ENCODE results near the gene CTSD.
A peak's percentile ranks its signal among the peaks of the same experiment; 100 is the strongest.
"Not testable (repeated sequence)": the region's sequence is repeated elsewhere in the genome, so short reads cannot be mapped to it uniquely, and the experiment has no call there.

CTSD gene

GRCh38 chr11:1770061-1770460 is 6.3 kb upstream of the CTSD start:
- Histone ChIP-seq H3K4me2 (peak overlapping the region in 8 of 11 experiments; percentile 28 to 89 (median 85); a peak in 15 of 22 replicates), H3K4me1 (peaks cover 32 to 95% (median 70%) of the 10 kb centered on the region in 10 experiments), H3K27ac (peak overlapping the region in 7 of 11 experiments; percentile 1 to 86 (median 79); a peak in 11 of 22 replicates), H3K4me3 (no peak overlapping the region), H4K20me1 (no peaks in the 10 kb centered on the region), H3K36me3 (no peaks in the 10 kb centered on the region), H3K9ac (peak overlapping the region in 2 of 11 experiments; percentile 36 to 70; a peak in 2 of 22 replicates), H3K27me3 (no peaks in the 10 kb centered on the region), H3K9me3 (replicated peaks in 1 of 11) (peaks cover 0 to 11% (median 6%) of the 10 kb centered on the region in 11 experiments; a peak in 13 of 22 replicates)
- TF ChIP-seq Cebpa-rat (IDR thresholded peaks at IDR 0.05): no peak

- H3K27ac ChIP-seq: peak overlapping the region in 5 of 11 experiments; percentile 9 to 86 (median 79); a peak in 10 of 22 replicates
- H4K20me1 ChIP-seq; H3K4me3 ChIP-seq; H3K36me3 ChIP-seq; H3K27me3 ChIP-seq; H3K9me3 ChIP-seq (replicated peaks in 1 of 11): not testable (repeated sequence)
- H3K4me1 ChIP-seq: peaks cover 35 to 91% (median 70%) of the 10 kb centered on the region in 10 experiments
- peak overlapping the region in 7 of 11 experiments; percentile 78 to 89 (median 86); a peak in 12 of 22 replicates for H3K4me2 ChIP-seq
- peak overlapping the region in 1 of 11 experiments; percentile 36; a peak in 1 of 22 replicates for H3K9ac ChIP-seq
These were observed 5.7 kb upstream of the CTSD start for GRCh38 chr11:1769304-1769936.

DNA sequence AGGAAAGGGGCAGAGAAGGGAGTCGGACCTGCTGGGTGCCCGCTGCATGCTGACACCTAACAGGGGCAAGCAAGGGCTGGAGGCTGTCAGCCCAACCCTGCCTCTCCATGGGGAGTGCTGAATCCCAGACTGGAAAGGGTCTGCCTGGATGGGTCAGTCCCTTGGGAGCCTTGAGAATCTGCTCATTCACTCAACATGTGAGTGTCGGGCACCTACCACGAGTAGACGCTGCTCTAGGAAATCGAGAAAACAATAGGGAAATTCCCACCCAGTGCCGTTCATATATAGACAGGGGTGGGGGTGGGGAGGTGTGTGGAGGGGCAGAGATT is 4.4 kb upstream of the CTSD start:
- H3K27ac ChIP-seq: peak overlapping the region in 6 of 11 experiments; percentile 11 to 57 (median 35); a peak in 7 of 22 replicates
- H3K9ac ChIP-seq: peak overlapping the region in 8 of 11 experiments; percentile 20 to 52 (median 32); a peak in 6 of 22 replicates

DNA sequence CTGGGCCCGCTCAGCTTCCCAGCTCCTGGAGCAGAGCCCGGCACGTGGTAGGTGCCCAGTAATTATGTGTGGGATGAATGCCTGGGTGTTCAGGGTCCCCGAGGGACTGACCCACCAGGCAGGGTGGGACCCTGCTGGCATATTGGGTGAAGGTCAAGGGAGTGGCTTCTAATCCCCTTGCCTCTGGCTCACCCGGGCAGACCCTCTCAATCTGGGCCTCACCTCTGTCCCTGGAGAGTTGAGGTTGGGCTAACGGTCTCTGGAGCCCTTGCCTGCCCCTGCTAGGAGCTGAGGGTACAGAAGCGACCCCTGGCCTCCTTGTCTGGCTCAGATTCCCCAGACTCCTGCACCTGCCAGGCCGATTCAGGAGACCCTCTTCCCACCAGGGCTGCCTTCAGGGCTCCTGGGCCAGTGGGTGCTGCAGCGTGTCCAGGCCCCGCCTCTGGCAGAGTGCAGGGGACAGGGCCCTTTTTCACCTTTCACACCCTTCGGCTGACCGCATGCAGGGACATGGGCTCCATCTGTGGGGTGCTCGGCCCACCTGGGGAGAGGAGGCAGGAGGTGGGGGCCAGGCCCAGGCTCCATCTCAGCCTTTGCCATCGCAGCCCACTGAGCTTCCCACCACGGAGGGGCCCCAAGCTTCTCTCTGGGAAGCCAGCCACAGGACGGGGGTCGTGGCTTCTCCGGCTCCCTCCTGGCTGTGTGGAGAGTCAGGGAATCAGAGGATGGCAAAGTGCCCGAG is 3.8 kb upstream of the CTSD start:
- peak overlapping the region; percentile 54 to 89 (median 67) for H3K4me2 ChIP-seq
- peaks cover 0 to 7% (median 0%) of the 10 kb centered on the region in 11 experiments; a peak in 5 of 22 replicates for H4K20me1 ChIP-seq
- peaks cover 42 to 80% (median 63%) of the 10 kb centered on the region in 10 experiments for H3K4me1 ChIP-seq
- H3K27ac ChIP-seq: peak overlapping the region in 6 of 11 experiments; percentile 11 to 57 (median 35); a peak in 11 of 22 replicates
- no peaks in the 10 kb centered on the region for H3K27me3 ChIP-seq
- H3K9me3 ChIP-seq (replicated peaks in 1 of 11): no peaks in the 10 kb centered on the region
- no peak for TF ChIP-seq Cebpa-rat (IDR thresholded peaks at IDR 0.05)
- no peak overlapping the region for H3K4me3 ChIP-seq
- H3K9ac ChIP-seq: peak overlapping the region in 9 of 11 experiments; percentile 20 to 52 (median 31); a peak in 12 of 22 replicates
- peaks cover 0 to 6% (median 0%) of the 10 kb centered on the region in 11 experiments; a peak in 1 of 22 replicates for H3K36me3 ChIP-seq

More for the DNA sequence above, 4.4 kb upstream of the CTSD start:
- Histone ChIP-seq H3K36me3 (peaks cover 0 to 1% (median 0%) of the 10 kb centered on the region in 11 experiments; a peak in 1 of 22 replicates), H4K20me1 (peaks cover 0 to 2% (median 0%) of the 10 kb centered on the region in 11 experiments; a peak in 4 of 22 replicates), H3K4me1 (peaks cover 39 to 83% (median 63%) of the 10 kb centered on the region in 10 experiments), H3K4me2 (peak overlapping the region; percentile 54 to 89 (median 67); a peak in 20 of 22 replicates), H3K4me3 (no peak overlapping the region), H3K27me3 (no peaks in the 10 kb centered on the region), H3K9me3 (replicated peaks in 1 of 11) (no peaks in the 10 kb centered on the region)
- no peak for TF ChIP-seq Cebpa-rat (IDR thresholded peaks at IDR 0.05)

- peaks cover 0 to 13% (median 0%) of the 10 kb centered on the region in 11 experiments; a peak in 7 of 22 replicates for H3K36me3 ChIP-seq
- H3K27ac ChIP-seq: peak overlapping the region in 6 of 11 experiments; percentile 11 to 57 (median 35); a peak in 11 of 22 replicates
- no peaks in the 10 kb centered on the region for H3K9me3 ChIP-seq (replicated peaks in 1 of 11)
- TF ChIP-seq Cebpa-rat (IDR thresholded peaks at IDR 0.05): no peak
- H3K9ac ChIP-seq: peak overlapping the region in 4 of 11 experiments; percentile 28 to 52 (median 32); a peak in 2 of 22 replicates
- H3K4me3 ChIP-seq: no peak overlapping the region
- peak overlapping the region in 10 of 11 experiments; percentile 54 to 89 (median 68); a peak in 20 of 22 replicates for H3K4me2 ChIP-seq
- H3K27me3 ChIP-seq: no peaks in the 10 kb centered on the region
- peaks cover 0 to 14% (median 5%) of the 10 kb centered on the region in 11 experiments; a peak in 13 of 22 replicates for H4K20me1 ChIP-seq
- peaks cover 42 to 80% (median 61%) of the 10 kb centered on the region in 10 experiments for H3K4me1 ChIP-seq
These were observed 3.1 kb upstream of the CTSD start for GRCh38 chr11:1766719-1767398.

- H3K4me2 ChIP-seq: peak overlapping the region in 3 of 11 experiments; percentile 67 to 89 (median 71); a peak in 3 of 22 replicates
- H3K27me3 ChIP-seq: no peaks in the 10 kb centered on the region
- no peaks in the 10 kb centered on the region for H3K9me3 ChIP-seq (replicated peaks in 1 of 11)
- H3K4me3 ChIP-seq: no peak overlapping the region
- TF ChIP-seq Cebpa-rat (IDR thresholded peaks at IDR 0.05): no peak
- peak overlapping the region in 4 of 11 experiments; percentile 11 to 57 (median 43); a peak in 4 of 22 replicates for H3K27ac ChIP-seq
- H3K9ac ChIP-seq: no peak overlapping the region
- H4K20me1 ChIP-seq: peaks cover 0 to 22% (median 12%) of the 10 kb centered on the region in 11 experiments; a peak in 14 of 22 replicates
- H3K4me1 ChIP-seq: peaks cover 44 to 80% (median 61%) of the 10 kb centered on the region in 10 experiments
- peaks cover 0 to 21% (median 5%) of the 10 kb centered on the region in 11 experiments; a peak in 19 of 22 replicates for H3K36me3 ChIP-seq
These were observed 2.4 kb upstream of the CTSD start for GRCh38 chr11:1765871-1766718.

DNA sequence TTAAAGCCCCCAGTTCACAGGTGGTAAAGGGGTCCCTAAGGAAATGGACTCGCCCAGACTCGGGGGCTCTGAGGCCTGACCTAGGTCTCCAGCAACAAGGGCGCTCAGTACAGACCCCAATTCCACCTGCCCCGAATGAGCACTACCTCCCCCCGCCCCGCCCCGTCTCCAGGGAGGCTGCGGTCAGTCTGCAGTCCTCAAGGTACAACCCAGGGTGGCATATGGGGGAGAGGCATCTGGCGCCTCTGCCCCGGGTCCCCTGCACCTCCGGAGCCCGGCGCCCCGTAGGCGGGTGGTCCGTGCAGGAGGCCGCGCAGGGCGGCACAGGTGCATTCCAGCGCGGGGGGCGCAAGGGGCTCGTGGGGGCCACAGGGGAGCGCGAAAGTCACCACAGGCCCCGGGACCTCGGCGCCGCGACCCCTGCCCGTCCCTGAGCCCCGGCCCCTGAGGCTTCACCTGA is 361 bp downstream of the CTSD start:
- H3K9ac ChIP-seq: peak overlapping the region; percentile 84 to 97 (median 88)
- peaks cover 60 to 80% (median 72%) of the 10 kb centered on the region in 10 experiments for H3K4me1 ChIP-seq
- H3K4me3 ChIP-seq: peak overlapping the region; percentile 82 to 100 (median 96)
- H3K4me2 ChIP-seq: peak overlapping the region; percentile 94 to 100 (median 100)
- H3K36me3 ChIP-seq: peaks cover 6 to 48% (median 31%) of the 10 kb centered on the region in 11 experiments; a peak in 20 of 22 replicates
- TF ChIP-seq Cebpa-rat (IDR thresholded peaks at IDR 0.05): no peak
- peaks cover 0 to 49% (median 29%) of the 10 kb centered on the region in 11 experiments; a peak in 14 of 22 replicates for H4K20me1 ChIP-seq
- no peaks in the 10 kb centered on the region for H3K27me3 ChIP-seq
- no peaks in the 10 kb centered on the region for H3K9me3 ChIP-seq (replicated peaks in 1 of 11)
- H3K27ac ChIP-seq: peak overlapping the region; percentile 72 to 97 (median 90)
